ENCODE results near the gene CALHM4. TPM values are rescaled to one million over a fixed set of nuclear protein-coding genes. Genes with fewer than 3 reads are reported as not detected.
A peak's percentile ranks its signal among the peaks of the same experiment; 100 is the strongest.

Gene CALHM4
- polyA plus RNA-seq, 1 of the 3 experiments (the other 2 are of a cell fraction), result not detected

DNA sequence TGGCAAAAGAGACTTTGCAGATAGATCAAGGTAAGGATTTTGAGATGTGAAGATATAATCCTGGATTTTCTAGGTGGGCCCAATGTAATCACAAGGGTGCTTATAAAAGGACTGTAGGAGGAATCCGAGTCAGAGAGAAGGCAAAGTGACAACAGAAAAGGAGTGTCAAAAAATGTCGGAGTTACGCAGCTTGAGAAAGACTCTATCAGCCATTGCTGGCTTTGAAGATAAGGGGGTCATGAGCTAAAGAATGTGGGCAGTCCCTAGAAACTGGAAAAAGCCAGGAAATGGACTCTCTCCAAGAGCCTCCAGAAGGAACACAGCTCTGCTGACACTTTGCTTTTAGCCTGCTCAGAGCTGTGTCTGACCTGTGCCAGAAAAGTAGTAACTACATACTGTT lies 9.1 kb downstream of the CALHM4 start:
- Histone ChIP-seq H3K36me3 (replicated peaks in 1 of 2; ENCODE audit: control insufficient read depth in 1 of 2, insufficient read depth in 2 of 2, low read length in 1 of 2) (no peaks in the 10 kb centered on the region), H3K4me2 (no peak overlapping the region), H3K9me3 (no peaks in the 10 kb centered on the region), H4K20me1 (ENCODE audit: insufficient read depth) (no peaks in the 10 kb centered on the region), H3K27ac (ENCODE audit: low read depth in 2 of 2, low read length in 1 of 2) (no peak overlapping the region), H3K9ac (no peak overlapping the region), H3K4me3 (ENCODE audit: low read depth in 2 of 2, low read length in 1 of 2) (no peak overlapping the region), H3K27me3 (ENCODE audit: insufficient read depth) (no peaks in the 10 kb centered on the region), H3F3A (replicated peaks; ENCODE audit: insufficient read depth) (peaks cover 12% of the 10 kb centered on the region), H3K4me1 (ENCODE audit: control insufficient read depth in 1 of 2, insufficient read depth in 2 of 2, low read depth in 1 of 2, low read length in 1 of 2) (peaks cover 2 to 15% of the 10 kb centered on the region in 2 experiments; a peak in 3 of 4 replicates), H3K9me2 (no peaks in the 10 kb centered on the region), H3K79me2 (ENCODE audit: insufficient read depth) (no peaks in the 10 kb centered on the region), H2AFZ (ENCODE audit: low read depth) (no peak overlapping the region)
- WGBS (ENCODE audit: low lambda C conversion rate), result 91% methylated on average over 3 of the region's 3 CpGs
- no peak for DNase-seq
- ChIA-PET POLR2A (interaction anchor here (0.6 to 0.7 kb wide), 2 partner anchors 8 to 20 kb away, joined by 3 read pairs; no protein-coding TSS in a partner anchor), CTCF (interaction anchor here (0.8 to 4.9 kb wide), 10 partner anchors 19 to 447 kb away, joined by 3 to 38 read pairs (median 4); partner anchors contain the start of genes CALHM5 and TSPYL1)
- TF ChIP-seq NRF1 (IDR thresholded peaks at IDR 0.05; ENCODE audit: low read depth, low read length), result no peak
- no peak for TF ChIP-seq SIN3A (IDR thresholded peaks at IDR 0.05; ENCODE audit: borderline replicate concordance, low read depth, low read length)
- no peak for TF ChIP-seq MXI1 (IDR thresholded peaks at IDR 0.05; ENCODE audit: low read depth, low read length)
- TF ChIP-seq, protein P1, sequence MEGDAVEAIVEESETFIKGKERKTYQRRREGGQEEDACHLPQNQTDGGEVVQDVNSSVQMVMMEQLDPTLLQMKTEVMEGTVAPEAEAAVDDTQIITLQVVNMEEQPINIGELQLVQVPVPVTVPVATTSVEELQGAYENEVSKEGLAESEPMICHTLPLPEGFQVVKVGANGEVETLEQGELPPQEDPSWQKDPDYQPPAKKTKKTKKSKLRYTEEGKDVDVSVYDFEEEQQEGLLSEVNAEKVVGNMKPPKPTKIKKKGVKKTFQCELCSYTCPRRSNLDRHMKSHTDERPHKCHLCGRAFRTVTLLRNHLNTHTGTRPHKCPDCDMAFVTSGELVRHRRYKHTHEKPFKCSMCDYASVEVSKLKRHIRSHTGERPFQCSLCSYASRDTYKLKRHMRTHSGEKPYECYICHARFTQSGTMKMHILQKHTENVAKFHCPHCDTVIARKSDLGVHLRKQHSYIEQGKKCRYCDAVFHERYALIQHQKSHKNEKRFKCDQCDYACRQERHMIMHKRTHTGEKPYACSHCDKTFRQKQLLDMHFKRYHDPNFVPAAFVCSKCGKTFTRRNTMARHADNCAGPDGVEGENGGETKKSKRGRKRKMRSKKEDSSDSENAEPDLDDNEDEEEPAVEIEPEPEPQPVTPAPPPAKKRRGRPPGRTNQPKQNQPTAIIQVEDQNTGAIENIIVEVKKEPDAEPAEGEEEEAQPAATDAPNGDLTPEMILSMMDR (IDR thresholded peaks at IDR 0.05), result no peak

DNA sequence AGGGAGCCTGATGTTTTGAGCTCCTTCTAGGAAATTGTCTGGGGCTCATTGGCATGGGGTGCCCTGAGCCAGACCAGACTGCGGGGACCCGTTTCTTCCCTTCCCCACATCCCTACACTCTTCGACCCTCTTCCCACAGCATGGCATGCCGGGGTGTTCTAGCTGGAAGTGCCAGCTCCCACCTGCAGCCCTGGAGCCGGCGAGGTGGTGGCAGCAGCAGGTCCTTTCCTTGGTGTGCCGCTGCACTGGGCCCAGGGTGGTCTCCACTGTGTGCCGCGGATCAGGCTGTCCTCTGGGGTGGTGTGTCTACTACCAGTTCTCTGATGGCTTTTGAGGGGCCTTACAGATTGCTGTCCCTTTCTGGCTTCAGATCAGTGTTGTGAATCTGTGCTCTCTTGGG lies 10.3 kb downstream of the CALHM4 start:
- POLR2A ChIA-PET, result no interaction called here
- no peak overlapping the region for H3K4me2 ChIP-seq
- peak overlapping the region; percentile 17; the same call in 1 of the 2 replicates for H2AFZ ChIP-seq (ENCODE audit: low read depth)
- H3K27me3 ChIP-seq (ENCODE audit: insufficient read depth), result no peaks in the 10 kb centered on the region
- no peak overlapping the region for H3K27ac ChIP-seq (ENCODE audit: low read depth in 2 of 2, low read length in 1 of 2)
- no peaks in the 10 kb centered on the region for H4K20me1 ChIP-seq (ENCODE audit: insufficient read depth)
- no peak overlapping the region for H3K9ac ChIP-seq
- CTCF ChIA-PET, result interaction anchor here (1.0 to 4.9 kb wide), 7 partner anchors 9 to 347 kb away, joined by 3 to 38 read pairs (median 7); partner anchors contain the start of gene CALHM5
- DNase-seq, result no peak
- H3K4me3 ChIP-seq (ENCODE audit: low read depth in 2 of 2, low read length in 1 of 2), result no peak overlapping the region
- no peaks in the 10 kb centered on the region for H3K36me3 ChIP-seq (replicated peaks in 1 of 2; ENCODE audit: control insufficient read depth in 1 of 2, insufficient read depth in 2 of 2, low read length in 1 of 2)
- no peaks in the 10 kb centered on the region for H3K9me3 ChIP-seq
- H3K79me2 ChIP-seq (ENCODE audit: insufficient read depth), result no peaks in the 10 kb centered on the region
- peaks cover 6% of the 10 kb centered on the region for H3F3A ChIP-seq (replicated peaks; ENCODE audit: insufficient read depth)
- H3K9me2 ChIP-seq, result no peaks in the 10 kb centered on the region
- WGBS (ENCODE audit: low lambda C conversion rate), result 90% methylated on average over 5 of the region's 9 CpGs
- H3K4me1 ChIP-seq (ENCODE audit: control insufficient read depth in 1 of 2, insufficient read depth in 2 of 2, low read depth in 1 of 2, low read length in 1 of 2), result peaks cover 2 to 5% of the 10 kb centered on the region in 2 experiments; a peak in 3 of 4 replicates
- TF ChIP-seq JUND (IDR thresholded peaks at IDR 0.05), result no peak
- TF ChIP-seq GATA2 (CRISPR knock-in tag; IDR thresholded peaks at IDR 0.05), result no peak
- no peak for TF ChIP-seq NRF1 (IDR thresholded peaks at IDR 0.05; ENCODE audit: low read depth, low read length)
- TF ChIP-seq SIN3A (IDR thresholded peaks at IDR 0.05; ENCODE audit: borderline replicate concordance, low read depth, low read length), result no peak
- no peak for TF ChIP-seq NFIC (IDR thresholded peaks at IDR 0.05; ENCODE audit: borderline replicate concordance)
- TF ChIP-seq, protein P2, sequence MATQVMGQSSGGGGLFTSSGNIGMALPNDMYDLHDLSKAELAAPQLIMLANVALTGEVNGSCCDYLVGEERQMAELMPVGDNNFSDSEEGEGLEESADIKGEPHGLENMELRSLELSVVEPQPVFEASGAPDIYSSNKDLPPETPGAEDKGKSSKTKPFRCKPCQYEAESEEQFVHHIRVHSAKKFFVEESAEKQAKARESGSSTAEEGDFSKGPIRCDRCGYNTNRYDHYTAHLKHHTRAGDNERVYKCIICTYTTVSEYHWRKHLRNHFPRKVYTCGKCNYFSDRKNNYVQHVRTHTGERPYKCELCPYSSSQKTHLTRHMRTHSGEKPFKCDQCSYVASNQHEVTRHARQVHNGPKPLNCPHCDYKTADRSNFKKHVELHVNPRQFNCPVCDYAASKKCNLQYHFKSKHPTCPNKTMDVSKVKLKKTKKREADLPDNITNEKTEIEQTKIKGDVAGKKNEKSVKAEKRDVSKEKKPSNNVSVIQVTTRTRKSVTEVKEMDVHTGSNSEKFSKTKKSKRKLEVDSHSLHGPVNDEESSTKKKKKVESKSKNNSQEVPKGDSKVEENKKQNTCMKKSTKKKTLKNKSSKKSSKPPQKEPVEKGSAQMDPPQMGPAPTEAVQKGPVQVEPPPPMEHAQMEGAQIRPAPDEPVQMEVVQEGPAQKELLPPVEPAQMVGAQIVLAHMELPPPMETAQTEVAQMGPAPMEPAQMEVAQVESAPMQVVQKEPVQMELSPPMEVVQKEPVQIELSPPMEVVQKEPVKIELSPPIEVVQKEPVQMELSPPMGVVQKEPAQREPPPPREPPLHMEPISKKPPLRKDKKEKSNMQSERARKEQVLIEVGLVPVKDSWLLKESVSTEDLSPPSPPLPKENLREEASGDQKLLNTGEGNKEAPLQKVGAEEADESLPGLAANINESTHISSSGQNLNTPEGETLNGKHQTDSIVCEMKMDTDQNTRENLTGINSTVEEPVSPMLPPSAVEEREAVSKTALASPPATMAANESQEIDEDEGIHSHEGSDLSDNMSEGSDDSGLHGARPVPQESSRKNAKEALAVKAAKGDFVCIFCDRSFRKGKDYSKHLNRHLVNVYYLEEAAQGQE (IDR thresholded peaks at IDR 0.05; ENCODE audit: low read depth, low read length), result no peak
- TF ChIP-seq ELF1 (IDR thresholded peaks at IDR 0.05), result no peak
- TF ChIP-seq TEAD4 (IDR thresholded peaks at IDR 0.05; ENCODE audit: borderline replicate concordance, insufficient read depth), result no peak
- no peak for TF ChIP-seq MAX (IDR thresholded peaks at IDR 0.05; ENCODE audit: low read depth)
- no peak for TF ChIP-seq RCOR1 (IDR thresholded peaks at IDR 0.05; ENCODE audit: low read length)
- TF ChIP-seq SMC3 (IDR thresholded peaks at IDR 0.05; ENCODE audit: low read depth, low read length), result no peak
- TF ChIP-seq, protein P1 (IDR thresholded peaks at IDR 0.05), result no peak
- TF ChIP-seq USF1 (IDR thresholded peaks at IDR 0.05; ENCODE audit: borderline replicate concordance, low read depth), result no peak
- no peak for TF ChIP-seq MXI1 (IDR thresholded peaks at IDR 0.05; ENCODE audit: low read depth, low read length)
- no peak for TF ChIP-seq EZH2phosphoT487 (IDR thresholded peaks at IDR 0.05; ENCODE audit: borderline replicate concordance, low read depth)
- no peak for TF ChIP-seq EP300 (IDR thresholded peaks at IDR 0.05; ENCODE audit: borderline replicate concordance in 1 of 2, low read depth in 1 of 2, low read length in 1 of 2)
- no peak for TF ChIP-seq RAD21 (IDR thresholded peaks at IDR 0.05; ENCODE audit: low read length)
- no peak for TF ChIP-seq FOXJ3 (CRISPR knock-in tag; IDR thresholded peaks at IDR 0.05)
- no peak for TF ChIP-seq TCF12 (IDR thresholded peaks at IDR 0.05)
